A549 (cell line): Measurements from ENCODE around the gene SETDB1. TPM values are rescaled to one million over a fixed set of nuclear protein-coding genes. Genes with fewer than 3 reads are reported as not detected.

Experiments
- ATAC-seq, 2 experiments: fragments of 200-7000 bp in 1 of 2; fragments of >200 bp in 1 of 2; cut with Nextera tagmentation in 1 of 2; cut with Tn5 transposase in 1 of 2; 3 replicates each; pipeline versions ENCODE4 v1.8.0 to v1.9.1; 2018 to 2020; ENCODE audit warnings: mild to moderate bottlenecking in 1 of 2, moderate library complexity in 1 of 2
- CTCF ChIA-PET: fragments of 300-600 bp; sonication (Branson Sonifier 250); formaldehyde crosslinking; extraction: SDS; loops from one replicate; lab custom pipeline; 2021; ENCODE audit warnings: antibody characterized with exemption, inconsistent platforms; lab: Yijun Ruan, JAX
- POLR2A ChIA-PET: fragments of 350-600 bp; formaldehyde crosslinking; extraction: SDS; loops from one replicate; lab custom pipeline; 2021; ENCODE audit warnings: antibody characterized with exemption, inconsistent platforms; lab: Yijun Ruan, JAX
- DNase-seq, 2 experiments: peaks; one replicate each; pipeline versions ENCODE4 v3.0.0 to v3.0.0-alpha.2; 2011 to 2016; ENCODE audit warnings: low read depth in 1 of 2, low spot score in 1 of 2
- FAIRE-seq: peaks from 2 replicates; lab custom pipeline; 2011; peaks lifted over from hg19 to GRCh38; lab: Jason Lieb, UNC
- H3K27ac ChIP-seq, 2 experiments: fragments of >200 bp; sonication (Bioruptor Twin); formaldehyde crosslinking; 3 replicates each; pipeline ENCODE4 v1.5.1; 2016 to 2017
- H3K4me1 ChIP-seq: fragments of >200 bp; sonication (Bioruptor Twin); formaldehyde crosslinking; 3 replicates; pipeline ENCODE4 v1.6.1; 2016
- H3K4me2 ChIP-seq: fragments of >200 bp; sonication (Bioruptor Twin); formaldehyde crosslinking; 3 replicates; pipeline ENCODE4 v1.6.1; 2016
- H3K4me3 ChIP-seq: fragments of >200 bp; sonication (Bioruptor Twin); formaldehyde crosslinking; 3 replicates; pipeline ENCODE4 v1.5.1; 2016
- H3K9me3 ChIP-seq: fragments of >200 bp; sonication (Bioruptor Twin); formaldehyde crosslinking; 3 replicates; pipeline ENCODE4 v1.6.1; 2016
- CBX2 ChIP-seq: fragments of 200-600 bp; sonication (generic); IDR thresholded peaks from 2 replicates; pipeline ENCODE4 v1.6.1; 2016; ENCODE audit warnings: low read depth, mild to moderate bottlenecking, borderline replicate concordance
- CHD2 ChIP-seq: fragments of 150-350 bp; IDR thresholded peaks from 2 replicates; pipeline ENCODE4 v1.6.1; 2014; ENCODE audit warnings: low read length; ENCODE audit not compliant: partially characterized antibody
- E2F6 ChIP-seq: IDR thresholded peaks from 2 replicates; pipeline ENCODE4 v1.6.1; 2012; ENCODE audit warnings: low read depth, borderline replicate concordance
- EHMT2 ChIP-seq: fragments of 200-600 bp; sonication (generic); IDR thresholded peaks from 2 replicates; pipeline ENCODE4 v1.6.1; 2016; ENCODE audit warnings: antibody characterized with exemption, low read depth, mild to moderate bottlenecking, moderate library complexity
- ESRRA ChIP-seq: fragments of 150-350 bp; IDR thresholded peaks from 2 replicates; pipeline ENCODE4 v1.6.1; 2014; ENCODE audit warnings: mild to moderate bottlenecking, low read length, borderline replicate concordance
- FOSB ChIP-seq: fragments of 250-450 bp; sonication (Bioruptor Pico); IDR thresholded peaks from 2 replicates; pipeline ENCODE4 v1.5.0; 2020; ENCODE audit warnings: mild to moderate bottlenecking, moderate library complexity
- FOSL2 ChIP-seq, 2 experiments: fragments of 450-650 bp in 1 of 2; fragments of >200 bp in 1 of 2; sonication (Bioruptor Twin) in 1 of 2; formaldehyde crosslinking; IDR thresholded peaks; 2 replicates each; pipeline versions ENCODE4 v1.5.0 to v1.6.1; 2016 to 2020; ENCODE audit warnings: mild to moderate bottlenecking in 1 of 2, moderate library complexity in 1 of 2
- GATA3 ChIP-seq: IDR thresholded peaks from 2 replicates; pipeline ENCODE4 v1.6.1; 2012; ENCODE audit warnings: borderline replicate concordance
- HDAC2 ChIP-seq: fragments of 200-600 bp; sonication (generic); IDR thresholded peaks from 2 replicates; pipeline ENCODE4 v1.6.1; 2016
- HES2 ChIP-seq: fragments of >200 bp; sonication (Bioruptor Twin); formaldehyde crosslinking; IDR thresholded peaks from 2 replicates; pipeline ENCODE4 v1.6.1; 2016
- HEYL ChIP-seq: fragments of 250-450 bp; sonication (Bioruptor Pico); IDR thresholded peaks from 2 replicates; pipeline ENCODE4 v1.8.0; 2021; ENCODE audit warnings: mild to moderate bottlenecking, moderate library complexity
- HOXB13 ChIP-seq: fragments of 250-450 bp; sonication (Bioruptor Pico); IDR thresholded peaks from 2 replicates; pipeline ENCODE4 v1.5.0; 2020; ENCODE audit warnings: low read depth, mild to moderate bottlenecking, moderate library complexity
- HOXB5 ChIP-seq: fragments of 250-450 bp; sonication (Bioruptor Pico); IDR thresholded peaks from 2 replicates; pipeline ENCODE4 v1.5.0; 2020; ENCODE audit warnings: mild to moderate bottlenecking, moderate library complexity
- JUN ChIP-seq, 2 experiments: fragments of >200 bp; sonication (Bioruptor Twin); formaldehyde crosslinking; IDR thresholded peaks; 2 replicates in 1 of 2; 3 replicates in 1 of 2; pipeline ENCODE4 v1.6.1; 2016 to 2017
- JUNB ChIP-seq: fragments of >200 bp; sonication (Bioruptor Twin); formaldehyde crosslinking; IDR thresholded peaks from 2 replicates; pipeline ENCODE4 v1.6.1; 2016
- KDM1A ChIP-seq: fragments of 200-600 bp; sonication (generic); IDR thresholded peaks from 2 replicates; pipeline ENCODE4 v1.6.1; 2016; ENCODE audit warnings: low read depth, mild to moderate bottlenecking
- MAFK ChIP-seq: fragments of 450-650 bp; IDR thresholded peaks from 2 replicates; pipeline ENCODE4 v1.6.1; 2014; ENCODE audit not compliant: partially characterized antibody
- MAX ChIP-seq: IDR thresholded peaks from 2 replicates; pipeline ENCODE4 v1.6.1; 2012
- MYC ChIP-seq: IDR thresholded peaks from 2 replicates; pipeline ENCODE4 v1.6.1; 2012; ENCODE audit warnings: mild to moderate bottlenecking, inconsistent platforms, low read length, improper control_type of control experiment, borderline replicate concordance
- NPAS2 ChIP-seq: fragments of 250-450 bp; sonication (Bioruptor Pico); IDR thresholded peaks from 2 replicates; pipeline ENCODE4 v1.8.0; 2022; ENCODE audit warnings: mild to moderate bottlenecking, moderate library complexity, borderline replicate concordance
- NR3C1 ChIP-seq: fragments of >200 bp; sonication (Bioruptor Twin); formaldehyde crosslinking; IDR thresholded peaks from 3 replicates; pipeline ENCODE4 v1.6.1; 2017
- PBX3 ChIP-seq: IDR thresholded peaks from 2 replicates; pipeline ENCODE4 v1.6.1; 2012
- POLR2A ChIP-seq: IDR thresholded peaks from 2 replicates; pipeline ENCODE4 v1.6.1; 2012; ENCODE audit warnings: mild to moderate bottlenecking, low read length
- RAD21 ChIP-seq, 2 experiments: fragments of >200 bp in 1 of 2; sonication (Bioruptor Twin) in 1 of 2; formaldehyde crosslinking in 1 of 2; IDR thresholded peaks in 1 of 2; conservative IDR thresholded peaks in 1 of 2; 2 replicates in 1 of 2; 3 replicates in 1 of 2; pipeline ENCODE4 v1.6.1; 2012 to 2018; ENCODE audit warnings: inconsistent platforms in 1 of 2
- REST ChIP-seq: fragments of 200-600 bp; sonication (generic); IDR thresholded peaks from 2 replicates; pipeline ENCODE4 v1.6.1; 2016; ENCODE audit warnings: antibody characterized with exemption, mild to moderate bottlenecking, moderate library complexity
- SMC3 ChIP-seq: fragments of >200 bp; sonication (Bioruptor Twin); formaldehyde crosslinking; IDR thresholded peaks from 3 replicates; pipeline ENCODE4 v1.6.1; 2018; ENCODE audit warnings: inconsistent platforms
- TFCP2L1 ChIP-seq: fragments of 250-450 bp; sonication (Bioruptor Pico); IDR thresholded peaks from 2 replicates; pipeline ENCODE4 v1.5.0; 2021; ENCODE audit warnings: mild to moderate bottlenecking
- TP53 ChIP-seq: fragments of 250-450 bp; sonication (Bioruptor Pico); IDR thresholded peaks from 2 replicates; pipeline ENCODE4 v1.5.0; 2021; ENCODE audit warnings: mild to moderate bottlenecking, moderate library complexity
- ZC3H11A ChIP-seq: fragments of 450-650 bp; IDR thresholded peaks from 2 replicates; pipeline ENCODE4 v1.6.1; 2014; ENCODE audit warnings: antibody characterized with exemption, mild to moderate bottlenecking
- WGBS: methylation state at CpG from one replicate; pipeline ENCODE4 v1.1.6; 2017; ENCODE audit errors: missing lambda C conversion rate; 5-methylcytosine and 5-hydroxymethylcytosine counted together
- polyA plus RNA-seq, 4 experiments: library from polyadenylated mRNA; depleted of rRNA in 3 of 4; stranded (reverse); fragments of >200 nt; fragmentation: RNase III in 1 of 4; extraction: RNeasy Plus Mini Kit Qiagen cat#74134 plus additional on column Dnase treatment in 1 of 4; gene quantifications; 2 replicates in 3 of 4; 3 replicates in 1 of 4; pipeline ENCODE4 v1.2.3, GENCODE V29; 2011 to 2017

The SETDB1 gene
- polyA plus RNA-seq, 2 of the 4 experiments (the other 2 are of a cell fraction) = 25.1 to 56.9 TPM

GRCh38 chr1:150976401-150976821 lies 50.2 kb downstream of the SETDB1 start:
- no peak for DNase-seq
- TF ChIP-seq ZC3H11A (no peak), HOXB13 (no peak), E2F6 (no peak), FOSB (CRISPR knock-in tag) (no peak), TP53 (CRISPR knock-in tag) (no peak), KDM1A (no peak), ESRRA (no peak), CBX2 (no peak), TFCP2L1 (CRISPR knock-in tag) (no peak), JUNB (no peak), HOXB5 (CRISPR knock-in tag) (no peak), HEYL (no peak), NPAS2 (no peak), REST (no peak), SMC3 (no peak), MAFK (no peak), EHMT2 (no peak), GATA3 (no peak), HES2 (no peak), NR3C1 (no peak)
- Histone ChIP-seq H3K4me3 (no peak overlapping the region), H3K27ac (peak overlapping the region; percentile 94 to 100), H3K4me2 (peak overlapping the region; percentile 82), H3K4me1 (peaks cover 68% of the 10 kb centered on the region), H3K9me3 (no peaks in the 10 kb centered on the region)
- no peak for FAIRE-seq
- 91% methylated on average over 9 of the region's 9 CpGs for WGBS
- ChIA-PET POLR2A (interaction anchor here (0.6 kb wide), 1 partner anchor 371 kb away, joined by 3 read pairs; no protein-coding TSS in a partner anchor), CTCF (interaction anchor here (1.0 to 26.8 kb wide), 4 partner anchors 10 to 54 kb away, joined by 4 to 586 read pairs (median 26); partner anchors contain the start of gene MINDY1)
- ATAC-seq = no peak

GRCh38 chr1:150976879-150977694 lies 50.9 kb downstream of the SETDB1 start:
- FAIRE-seq = peak; percentile 85

More at GRCh38 chr1:150976879-150977694, 50.9 kb downstream of the SETDB1 start:
- Histone ChIP-seq H3K4me3 (peak overlapping the region; percentile 21; the same call in 1 of the 3 replicates), H3K4me1 (peaks cover 68% of the 10 kb centered on the region)
- POLR2A ChIA-PET = interaction anchor here (0.5 to 1.1 kb wide), 3 partner anchors 30 to 398 kb away, joined by 3 read pairs; partner anchors contain the start of genes MCL1 and MINDY1
- DNase-seq = peak; percentile 94 to 96
- TF ChIP-seq FOSL2 (IDR thresholded peaks at IDR 0.05) (peak; percentile 53; the same call in 1 of the 2 replicates), FOSL2 (CRISPR knock-in tag; IDR thresholded peaks at IDR 0.05) (peak; percentile 91), RAD21 (conservative IDR thresholded peaks at IDR 0.05 in 1 of 2, IDR thresholded peaks at IDR 0.05 in 1 of 2) (no peak), CHD2 (peak; percentile 59), POLR2A (peak; percentile 62), HDAC2 (no peak), KDM1A (no peak), JUN (IDR thresholded peaks at IDR 0.05) (peak in 1 of 2 experiments; percentile 82; a peak in 2 of 5 replicates), ZC3H11A (no peak), ESRRA (no peak), MAX (peak; percentile 77), JUNB (no peak), MYC (0 out of 2 replicates have a peak, but pooled peaks have one; percentile 18), NR3C1 (no peak), PBX3 (no peak)
- TF ChIP-seq, all 56 proteins: peak for 6
- 15% methylated on average over 11 of the region's 11 CpGs for WGBS
- CTCF ChIA-PET = interaction anchor here (1.0 to 26.8 kb wide), 4 partner anchors 11 to 55 kb away, joined by 4 to 586 read pairs (median 26); partner anchors contain the start of gene MINDY1
- Histone ChIP-seq H3K27ac (peak overlapping the region; percentile 94 to 100), H3K9me3 (no peaks in the 10 kb centered on the region), H3K4me2 (peak overlapping the region; percentile 82)
- ATAC-seq = peak; percentile 57 to 72
